H1 (cell line): ENCODE results near the gene GPRASP2. TPM values are rescaled to one million over a fixed set of nuclear protein-coding genes. Genes with fewer than 3 reads are reported as not detected.

Experiments
- CTCF ChIA-PET: fragments of 300-600 bp; sonication (Branson Sonifier 250); formaldehyde crosslinking; loops from one replicate; lab custom pipeline; 2021; ENCODE audit not compliant: partially characterized antibody; lab: Charles Lee
- POLR2A ChIA-PET: fragments of 300-600 bp; sonication (Branson Sonifier 250); formaldehyde crosslinking; loops from one replicate; lab custom pipeline; 2021; ENCODE audit warnings: inconsistent platforms; ENCODE audit not compliant: partially characterized antibody; lab: Charles Lee
- DNase-seq, 2 experiments: peaks; one replicate each; pipeline versions ENCODE4 v3.0.0 to v3.0.0-alpha.2; 2010 to 2022; ENCODE audit warnings: low spot score in 2 of 2, low read depth in 1 of 2, mixed read lengths in 1 of 2
- FAIRE-seq: peaks from 2 replicates; lab custom pipeline; 2011; peaks lifted over from hg19 to GRCh38; lab: Jason Lieb, UNC
- H2AFZ ChIP-seq: 2 replicates; pipeline ENCODE4 v1.8.1; 2012; ENCODE audit warnings: low read length, inconsistent platforms
- H2AK5ac ChIP-seq: 2 replicates; pipeline ENCODE4 v1.6.1; 2013; ENCODE audit warnings: low read depth, low read length
- H2BK120ac ChIP-seq: replicated peaks from 2 replicates; pipeline ENCODE3; 2013; ENCODE audit warnings: low read depth, low read length, inconsistent platforms
- H2BK12ac ChIP-seq: 2 replicates; pipeline ENCODE4 v1.6.1; 2013; ENCODE audit warnings: low read depth, low read length
- H2BK15ac ChIP-seq: 2 replicates; pipeline ENCODE4 v1.6.1; 2013; ENCODE audit warnings: low read length
- H2BK20ac ChIP-seq: 2 replicates; pipeline ENCODE4 v1.6.1; 2013; ENCODE audit warnings: low read length
- H2BK5ac ChIP-seq: 2 replicates; pipeline ENCODE4 v1.6.1; 2013; ENCODE audit warnings: low read depth, low read length
- H3K14ac ChIP-seq: 2 replicates; pipeline ENCODE4 v1.6.1; 2013; ENCODE audit warnings: inconsistent platforms; ENCODE audit not compliant: insufficient read length
- H3K18ac ChIP-seq: 2 replicates; pipeline ENCODE4 v1.6.1; 2013; ENCODE audit warnings: low read length; ENCODE audit errors: extremely low read depth
- H3K23ac ChIP-seq: 2 replicates; pipeline ENCODE4 v1.6.1; 2013; ENCODE audit warnings: inconsistent platforms; ENCODE audit not compliant: insufficient read length
- H3K23me2 ChIP-seq: 2 replicates; pipeline ENCODE4 v1.6.1; 2013; ENCODE audit warnings: low read depth, low read length
- H3K27ac ChIP-seq: 2 replicates; pipeline ENCODE4 v1.6.1; 2011; ENCODE audit warnings: low read depth, low read length, inconsistent platforms
- H3K27me3 ChIP-seq, 4 experiments: replicated peaks in 1 of 4; 1 replicate in 1 of 4; 2 replicates in 3 of 4; pipeline versions ENCODE4 v1.6.1 to v1.8.1; 2011 to 2013; ENCODE audit warnings: low read length in 3 of 4, mild to moderate bottlenecking in 3 of 4, inconsistent platforms in 2 of 4, mixed read lengths in 2 of 4, moderate library complexity in 1 of 4; ENCODE audit not compliant: control insufficient read depth in 3 of 4, insufficient read depth in 3 of 4; ENCODE audit errors: extremely low read depth in 1 of 4
- H3K36me3 ChIP-seq, 4 experiments: 2 replicates each; pipeline versions ENCODE4 v1.6.1 to v1.8.1; 2011 to 2013; ENCODE audit warnings: mild to moderate bottlenecking in 4 of 4, low read length in 3 of 4, moderate library complexity in 2 of 4, control low read depth in 1 of 4, inconsistent platforms in 1 of 4; ENCODE audit not compliant: insufficient read depth in 4 of 4, control insufficient read depth in 2 of 4
- H3K4ac ChIP-seq: replicated peaks from 2 replicates; pipeline ENCODE3; 2013; ENCODE audit warnings: low read length, low read depth, mixed read lengths, inconsistent platforms; ENCODE audit not compliant: insufficient read length
- H3K4me1 ChIP-seq, 4 experiments: replicated peaks in 1 of 4; 1 replicate in 1 of 4; 2 replicates in 3 of 4; pipeline versions ENCODE4 v1.6.1 to v1.8.1; 2011 to 2013; ENCODE audit warnings: low read length in 3 of 4, inconsistent platforms in 2 of 4, mixed read lengths in 1 of 4; ENCODE audit not compliant: insufficient read depth in 4 of 4, control insufficient read depth in 3 of 4
- H3K4me2 ChIP-seq, 2 experiments: 2 replicates each; pipeline versions ENCODE4 v1.6.1 to v1.8.1; 2011 to 2013; ENCODE audit warnings: low read depth in 2 of 2, low read length in 2 of 2, control low read depth in 1 of 2, inconsistent platforms in 1 of 2, mild to moderate bottlenecking in 1 of 2; ENCODE audit not compliant: insufficient read depth in 1 of 2
- H3K4me3 ChIP-seq, 4 experiments: fragments of 200-600, 300-600 bp in 1 of 4; sonication (generic), shearing (Covaris generic), sonication (Bioruptor Twin) in 1 of 4; 2 replicates each; pipeline versions ENCODE4 v1.5.1 to v1.8.1; 2011 to 2016; ENCODE audit warnings: low read length in 4 of 4, low read depth in 3 of 4, control low read depth in 2 of 4, inconsistent platforms in 2 of 4, mild to moderate bottlenecking in 2 of 4, mixed read lengths in 1 of 4, moderate library complexity in 1 of 4; ENCODE audit not compliant: insufficient read depth in 2 of 4; ENCODE audit errors: extremely low read depth in 1 of 4
- H3K56ac ChIP-seq: replicated peaks from 2 replicates; pipeline ENCODE3; 2013; ENCODE audit warnings: low read depth, mild to moderate bottlenecking, mixed read lengths, low read length, inconsistent platforms; ENCODE audit not compliant: insufficient read length
- H3K79me1 ChIP-seq: 2 replicates; pipeline ENCODE4 v1.6.1; 2013; ENCODE audit warnings: low read depth, low read length, control low read depth
- H3K79me2 ChIP-seq, 2 experiments: 2 replicates each; pipeline versions ENCODE4 v1.6.1 to v1.8.1; 2012 to 2013; ENCODE audit warnings: low read length in 2 of 2, mild to moderate bottlenecking in 2 of 2, inconsistent platforms in 1 of 2; ENCODE audit not compliant: insufficient read depth in 2 of 2, control insufficient read depth in 1 of 2
- H3K9ac ChIP-seq, 4 experiments: replicated peaks in 1 of 4; 1 replicate in 1 of 4; 2 replicates in 3 of 4; pipeline versions ENCODE4 v1.6.1 to v1.8.1; 2011 to 2013; ENCODE audit warnings: low read depth in 3 of 4, low read length in 3 of 4, control low read depth in 2 of 4, mild to moderate bottlenecking in 2 of 4, moderate library complexity in 2 of 4, inconsistent platforms in 1 of 4; ENCODE audit errors: extremely low read depth in 1 of 4
- H3K9me3 ChIP-seq, 2 experiments: 2 replicates each; pipeline versions ENCODE4 v1.6.1 to v1.8.1; 2012 to 2013; ENCODE audit warnings: mild to moderate bottlenecking in 2 of 2, moderate library complexity in 2 of 2, control low read depth in 1 of 2, inconsistent platforms in 1 of 2, low read depth in 1 of 2, low read length in 1 of 2, mixed read lengths in 1 of 2; ENCODE audit not compliant: insufficient read depth in 2 of 2
- H4K20me1 ChIP-seq, 2 experiments: replicated peaks in 1 of 2; 2 replicates each; pipeline versions ENCODE3 to v1.8.1; 2011 to 2013; ENCODE audit warnings: inconsistent platforms in 2 of 2, low read length in 2 of 2, mild to moderate bottlenecking in 1 of 2; ENCODE audit not compliant: insufficient read depth in 2 of 2, control insufficient read depth in 1 of 2
- H4K5ac ChIP-seq: 2 replicates; pipeline ENCODE4 v1.6.1; 2013; ENCODE audit warnings: low read length, low read depth, mixed read lengths, inconsistent platforms; ENCODE audit not compliant: insufficient read length
- H4K8ac ChIP-seq: 2 replicates; pipeline ENCODE4 v1.8.0; 2013; ENCODE audit warnings: mild to moderate bottlenecking, moderate library complexity, low read length, inconsistent platforms; ENCODE audit not compliant: insufficient read depth; ENCODE audit errors: extremely low read depth
- H4K91ac ChIP-seq: replicated peaks from 2 replicates; pipeline ENCODE3; 2013; ENCODE audit warnings: low read length, mixed read lengths, inconsistent platforms; ENCODE audit not compliant: insufficient read length
- CBX8 ChIP-seq: fragments of 300-800, 300-1000 bp; sonication (generic); IDR thresholded peaks from 2 replicates; pipeline ENCODE4 v1.7.1; 2016; ENCODE audit warnings: low read depth, low read length, borderline replicate concordance
- CREB1 ChIP-seq: IDR thresholded peaks from 2 replicates; pipeline ENCODE4 v1.6.1; 2012; ENCODE audit warnings: inconsistent platforms
- FOSL1 ChIP-seq: IDR thresholded peaks from 2 replicates; pipeline ENCODE4 v1.6.1; 2011; ENCODE audit warnings: mild to moderate bottlenecking, low read depth, low read length, moderate library complexity; ENCODE audit not compliant: insufficient read depth
- KDM4A ChIP-seq: IDR thresholded peaks from one replicate; pipeline ENCODE4 v1.7.1; 2012; ENCODE audit warnings: low read depth, mild to moderate bottlenecking, moderate library complexity, low read length, inconsistent platforms; ENCODE audit not compliant: severe bottlenecking
- NRF1 ChIP-seq: IDR thresholded peaks from 2 replicates; pipeline ENCODE4 v1.6.1; 2011; ENCODE audit warnings: mild to moderate bottlenecking, low read depth, low read length, improper control_type of control experiment
- RAD21 ChIP-seq, 2 experiments: IDR thresholded peaks in 1 of 2; conservative IDR thresholded peaks in 1 of 2; 2 replicates each; pipeline ENCODE4 v1.6.1; 2011; ENCODE audit warnings: low read depth in 2 of 2, low read length in 2 of 2, improper control_type of control experiment in 1 of 2, inconsistent platforms in 1 of 2, mild to moderate bottlenecking in 1 of 2, moderate library complexity in 1 of 2
- RXRA ChIP-seq: IDR thresholded peaks from 2 replicates; pipeline ENCODE4 v1.6.1; 2011; ENCODE audit warnings: low read depth, mild to moderate bottlenecking, low read length, moderate library complexity; ENCODE audit not compliant: insufficient read depth
- SP1 ChIP-seq: IDR thresholded peaks from 2 replicates; pipeline ENCODE4 v1.6.1; 2011; ENCODE audit warnings: low read depth, low read length
- WGBS, 2 experiments: shearing (Covaris generic) in 1 of 2; methylation state at CpG; one replicate each; pipeline versions ENCODE4 v1.1.6 to v1.1.7; 2013 to 2015; ENCODE audit warnings: low lambda C conversion rate in 2 of 2, mixed read lengths in 2 of 2, inconsistent platforms in 1 of 2, low coverage in 1 of 2, missing lambda C conversion rate in 1 of 2; ENCODE audit not compliant: insufficient replicate concordance in 2 of 2, insufficient coverage in 1 of 2, insufficient read length in 1 of 2; ENCODE audit errors: extremely low coverage in 1 of 2, missing lambda C conversion rate in 1 of 2; 5-methylcytosine and 5-hydroxymethylcytosine counted together
- polyA plus RNA-seq, 7 experiments: library from polyadenylated mRNA; depleted of rRNA in 3 of 7; stranded (reverse) in 5 of 7; unstranded in 2 of 7; fragments of >200 nt in 5 of 7; fragments of 200-250 nt in 2 of 7; gene quantifications; 1 replicate in 5 of 7; 2 replicates in 1 of 7; 4 replicates in 1 of 7; pipeline versions ENCODE4 v1.2.1 to v1.2.3, GENCODE V29; 2011 to 2013; ENCODE audit warnings: missing spikeins in 2 of 7, mixed read lengths in 2 of 7
- total RNA-seq: library from RNA; stranded (reverse); fragmentation: NEBNext Ultra II Directional; extraction: Animal tissue kit (Norgen Biotek cat#: 25700); gene quantifications from 2 replicates; pipeline ENCODE4 v1.2.1, GENCODE V29; 2021
- TF ChIP-seq, protein P1 (sequence below), 3 experiments: IDR thresholded peaks; 1 replicate in 2 of 3; 2 replicates in 1 of 3; pipeline versions ENCODE4 v1.5.1 to v1.6.1; 2011; ENCODE audit warnings: low read length in 3 of 3, mild to moderate bottlenecking in 3 of 3, inconsistent platforms in 2 of 3, low read depth in 1 of 3, moderate library complexity in 1 of 3; ENCODE audit not compliant: insufficient read depth in 1 of 3; ENCODE audit errors: control extremely low read depth in 1 of 3

GPRASP2 gene
- total and polyA plus RNA-seq, 2 of the 8 experiments (the other 6 are each of a cell fraction or from before 2014, with no cell fraction given) = 8.0 to 15.7 TPM

DNA sequence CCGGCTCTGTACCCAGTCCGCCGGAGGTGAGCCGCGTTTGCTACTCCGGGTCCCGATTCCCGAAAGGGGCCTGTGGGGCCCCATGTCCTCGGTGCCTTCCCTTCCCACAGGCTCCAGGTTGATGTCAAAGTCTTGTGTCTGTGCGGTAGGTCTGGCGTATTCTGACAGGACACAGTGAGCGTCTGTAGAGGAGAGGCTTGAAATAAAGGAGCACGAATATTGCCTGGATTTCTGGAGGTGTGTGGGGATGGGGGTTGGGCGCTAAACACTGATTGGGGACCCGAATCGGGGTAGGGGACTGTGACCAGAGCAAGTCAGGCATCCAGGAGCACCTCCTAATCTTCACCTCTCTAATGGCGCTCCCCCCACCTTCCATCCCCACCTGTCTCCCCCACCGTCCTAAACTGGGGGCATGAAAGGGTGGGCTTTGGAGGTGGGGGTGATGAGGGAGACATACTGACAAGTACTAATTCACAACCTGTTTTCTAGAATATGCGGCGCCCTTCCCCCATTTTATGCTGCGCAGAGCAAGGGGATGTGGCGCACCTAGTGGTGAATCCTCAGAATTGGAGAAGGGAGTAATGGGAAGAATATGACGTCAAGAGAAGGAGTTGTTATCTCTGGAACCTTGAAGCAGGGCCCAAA, 855 bp downstream of the GPRASP2 start:
- no peak for TF ChIP-seq NRF1
- peak; percentile 41; the same call in 1 of the 2 replicates for TF ChIP-seq CREB1
- no peak for TF ChIP-seq RXRA
- no peak for TF ChIP-seq FOSL1
- TF ChIP-seq, protein P1, sequence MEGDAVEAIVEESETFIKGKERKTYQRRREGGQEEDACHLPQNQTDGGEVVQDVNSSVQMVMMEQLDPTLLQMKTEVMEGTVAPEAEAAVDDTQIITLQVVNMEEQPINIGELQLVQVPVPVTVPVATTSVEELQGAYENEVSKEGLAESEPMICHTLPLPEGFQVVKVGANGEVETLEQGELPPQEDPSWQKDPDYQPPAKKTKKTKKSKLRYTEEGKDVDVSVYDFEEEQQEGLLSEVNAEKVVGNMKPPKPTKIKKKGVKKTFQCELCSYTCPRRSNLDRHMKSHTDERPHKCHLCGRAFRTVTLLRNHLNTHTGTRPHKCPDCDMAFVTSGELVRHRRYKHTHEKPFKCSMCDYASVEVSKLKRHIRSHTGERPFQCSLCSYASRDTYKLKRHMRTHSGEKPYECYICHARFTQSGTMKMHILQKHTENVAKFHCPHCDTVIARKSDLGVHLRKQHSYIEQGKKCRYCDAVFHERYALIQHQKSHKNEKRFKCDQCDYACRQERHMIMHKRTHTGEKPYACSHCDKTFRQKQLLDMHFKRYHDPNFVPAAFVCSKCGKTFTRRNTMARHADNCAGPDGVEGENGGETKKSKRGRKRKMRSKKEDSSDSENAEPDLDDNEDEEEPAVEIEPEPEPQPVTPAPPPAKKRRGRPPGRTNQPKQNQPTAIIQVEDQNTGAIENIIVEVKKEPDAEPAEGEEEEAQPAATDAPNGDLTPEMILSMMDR (IDR thresholded peaks at IDR 0.05; ENCODE audit: control extremely low read depth in 1 of 3, insufficient read depth in 1 of 3, low read depth in 1 of 3, low read length in 3 of 3) = peak; percentile 18 to 58 (median 47)
- TF ChIP-seq CBX8 = no peak
- peak; percentile 19 to 41; a peak in 3 of 4 replicates for TF ChIP-seq RAD21 (IDR thresholded peaks at IDR 0.05 in 1 of 2, conservative IDR thresholded peaks at IDR 0.05 in 1 of 2; ENCODE audit: low read depth in 2 of 2, low read length in 2 of 2)
- 0 out of 2 replicates have a peak, but pooled peaks have one; percentile 20 for TF ChIP-seq SP1
- no peak for TF ChIP-seq KDM4A
- no peak overlapping the region for H2AK5ac ChIP-seq
- no peak overlapping the region for H2BK5ac ChIP-seq
- peak overlapping the region in 2 of 4 experiments; percentile 13 to 61; a peak in 2 of 7 replicates for H3K9ac ChIP-seq
- no peaks in the 10 kb centered on the region for H4K20me1 ChIP-seq
- H3K36me3 ChIP-seq = peaks cover 0 to 4% (median 0%) of the 10 kb centered on the region in 4 experiments; a peak in 1 of 8 replicates
- no peak overlapping the region for H3K18ac ChIP-seq
- no peaks in the 10 kb centered on the region for H3K79me2 ChIP-seq
- ChIA-PET POLR2A (no interaction called here), CTCF (no interaction called here)
- no peak overlapping the region for H3K27ac ChIP-seq
- DNase-seq = peak in 1 of 2 experiments; percentile 54
- H2AFZ ChIP-seq = 0 out of 2 replicates have a peak overlapping the region, but pooled peaks have one; percentile 73
- no peak overlapping the region for H3K4ac ChIP-seq
- no peak overlapping the region for H3K14ac ChIP-seq
- H3K79me1 ChIP-seq = no peaks in the 10 kb centered on the region
- peak; percentile 99 for FAIRE-seq
- H3K56ac ChIP-seq = no peak overlapping the region
- WGBS, 2 experiments = 7% methylated on average over 6 of the region's 23 CpGs; no CpG with 5 or more reads in 1 of the 2 experiments
- H3K23me2 ChIP-seq = peaks cover 3% of the 10 kb centered on the region; the same call in 1 of the 2 replicates
- H3K27me3 ChIP-seq = no peaks in the 10 kb centered on the region; a peak in 1 of 7 replicates
- H4K91ac ChIP-seq = no peak overlapping the region
- H2BK12ac ChIP-seq = no peak overlapping the region
- H2BK15ac ChIP-seq = no peak overlapping the region
- peak overlapping the region; percentile 42 for H4K5ac ChIP-seq
- H3K4me2 ChIP-seq = peak overlapping the region; percentile 57 to 80
- H3K4me1 ChIP-seq = no peaks in the 10 kb centered on the region; a peak in 2 of 7 replicates
- H3K23ac ChIP-seq = no peak overlapping the region
- H2BK20ac ChIP-seq = no peak overlapping the region
- H3K4me3 ChIP-seq = peak overlapping the region; percentile 63 to 75 (median 70)
- H4K8ac ChIP-seq = no peak overlapping the region
- no peaks in the 10 kb centered on the region for H3K9me3 ChIP-seq
- no peak overlapping the region for H2BK120ac ChIP-seq
